Coronary artery (tissue), 2 donors: Measurements from ENCODE around the gene CLDN1.

Experiments
- DNase-seq: peaks from one replicate; pipeline ENCODE4 v3.0.0-alpha.2; 2017; ENCODE audit warnings: low spot score
- H3K27ac ChIP-seq, 2 donors: fragments of 200-600 bp; sonication (generic); one replicate each; pipeline ENCODE4 v1.5.1; 2016 to 2019
- H3K4me3 ChIP-seq: fragments of 200-600 bp; sonication (generic); 2 replicates; pipeline ENCODE4 v1.5.1; 2016; ENCODE audit warnings: mild to moderate bottlenecking, moderate library complexity
- CTCF ChIP-seq: fragments of 200-600 bp; sonication (generic); IDR thresholded peaks from one replicate; pipeline ENCODE4 v1.5.1; 2019; ENCODE audit warnings: antibody characterized with exemption

CLDN1 gene

GRCh38 chr3:190346541-190346940, 24.3 kb upstream of the CLDN1 start:
- no peak for DNase-seq
- TF ChIP-seq CTCF, result no peak
- Histone ChIP-seq H3K4me3 (no peak overlapping the region), H3K27ac (no peak overlapping the region)

GRCh38 chr3:190345878-190346277, 23.6 kb upstream of the CLDN1 start:
- Histone ChIP-seq H3K4me3 (no peak overlapping the region), H3K27ac (no peak overlapping the region)
- no peak for TF ChIP-seq CTCF
- DNase-seq, result no peak

DNA sequence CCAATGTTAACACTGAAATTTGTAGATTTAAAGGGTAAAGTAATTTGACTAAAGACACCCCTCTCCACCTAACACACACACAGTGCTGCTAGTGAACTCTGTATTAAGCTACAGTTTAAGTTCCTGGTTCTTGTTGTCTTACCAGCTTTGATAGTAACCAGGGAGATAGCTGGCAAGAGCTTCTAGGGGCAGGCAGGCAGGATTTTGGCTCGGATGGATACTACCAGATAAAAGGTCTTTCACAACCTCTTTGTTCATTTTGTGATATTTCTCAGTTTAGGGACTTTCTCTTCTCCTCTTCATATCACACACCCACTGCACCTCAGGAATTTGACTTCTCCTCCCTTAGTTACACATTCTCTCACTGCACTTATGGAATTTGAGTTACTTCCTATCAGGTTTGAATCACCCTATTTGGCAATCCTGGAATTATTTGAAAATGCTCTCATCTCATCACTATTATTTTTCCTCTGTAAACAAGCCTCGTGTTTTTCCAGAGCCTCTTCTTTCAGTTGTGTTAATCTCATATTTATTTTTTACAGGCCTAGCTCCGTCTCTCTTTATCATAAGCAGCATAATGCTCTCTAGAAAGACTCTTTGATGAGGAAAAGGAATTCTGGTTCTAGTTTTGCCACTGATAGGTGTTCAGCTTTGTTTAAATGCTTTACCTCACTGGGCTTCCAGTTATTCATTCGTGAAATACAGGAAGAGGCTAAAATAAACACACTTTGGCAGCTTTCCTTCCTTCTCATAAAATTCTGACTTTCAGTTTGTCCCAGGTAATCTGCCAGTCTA, 23.0 kb upstream of the CLDN1 start:
- TF ChIP-seq CTCF, result no peak
- DNase-seq, result no peak
- H3K4me3 ChIP-seq, result no peak overlapping the region
- no peak overlapping the region for H3K27ac ChIP-seq

GRCh38 chr3:190340071-190340470, 17.8 kb upstream of the CLDN1 start:
- TF ChIP-seq CTCF, result no peak
- no peak overlapping the region for H3K4me3 ChIP-seq
- no peak for DNase-seq
- H3K27ac ChIP-seq, result no peak overlapping the region

GRCh38 chr3:190339130-190339529, 16.9 kb upstream of the CLDN1 start:
- TF ChIP-seq CTCF, result no peak
- Histone ChIP-seq H3K27ac (no peak overlapping the region), H3K4me3 (no peak overlapping the region)
- DNase-seq, result no peak

- Histone ChIP-seq H3K27ac (no peak overlapping the region), H3K4me3 (no peak overlapping the region)
- no peak for DNase-seq
- no peak for TF ChIP-seq CTCF
These were observed 16.5 kb upstream of the CLDN1 start for GRCh38 chr3:190338717-190339116.

DNA sequence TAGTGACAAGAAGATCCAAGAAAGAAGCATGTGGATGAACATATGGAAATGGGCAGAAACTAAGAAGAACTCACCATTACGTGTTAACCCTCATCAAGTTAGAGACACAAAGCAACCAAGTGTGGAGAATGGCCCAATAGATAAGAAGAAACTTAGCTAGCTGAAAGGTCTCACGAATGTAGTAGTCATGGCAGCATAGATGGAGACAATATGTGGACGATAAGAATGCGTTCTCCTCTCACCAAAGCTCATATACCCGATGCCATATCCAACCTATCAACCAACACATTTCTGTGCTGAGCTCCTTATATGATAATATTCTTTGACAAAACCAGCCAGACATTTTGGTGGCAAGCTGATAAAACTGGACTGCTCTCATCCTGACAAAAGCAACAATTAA, 15.1 kb upstream of the CLDN1 start:
- Histone ChIP-seq H3K4me3 (no peak overlapping the region), H3K27ac (no peak overlapping the region)
- TF ChIP-seq CTCF, result no peak
- no peak for DNase-seq
